NCI-H446 (cell line): ENCODE measurements around the gene RAB6C.
"Not testable (repeated sequence)": the region's sequence is repeated elsewhere in the genome, so short reads cannot be mapped to it uniquely, and the experiment has no call there.

Source experiments
- DNase-seq, 2 experiments: peaks; one replicate each; lab custom pipeline; 2025; lab: John Stamatoyannopoulos, UW

The RAB6C gene

GRCh38 chr2:129996657-129997237 lies 17.3 kb downstream of the RAB6C start:
- not testable (repeated sequence) for DNase-seq

DNA sequence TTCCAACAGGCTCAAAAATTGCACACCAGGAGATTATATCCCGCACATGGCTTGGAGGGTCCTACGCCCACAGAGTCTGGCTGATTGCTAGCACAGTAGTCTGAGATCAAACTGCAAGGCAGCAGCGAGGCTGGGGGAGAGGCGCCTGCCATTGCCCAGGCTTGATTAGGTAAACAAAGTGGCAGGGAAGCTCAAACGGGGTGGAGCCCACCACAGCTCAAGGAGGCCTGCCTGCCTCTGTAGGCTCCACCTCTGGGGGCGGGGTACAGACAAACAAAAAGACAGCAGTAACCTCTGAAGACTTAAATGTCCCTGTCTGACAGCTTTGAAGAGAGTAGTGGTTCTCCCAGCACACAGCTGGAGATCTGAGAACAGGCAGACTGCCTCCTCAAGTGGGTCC lies 19.3 kb downstream of the RAB6C start:
- not testable (repeated sequence) for DNase-seq

- DNase-seq = not testable (repeated sequence)
These were observed 26.4 kb downstream of the RAB6C start for GRCh38 chr2:130005862-130006261.

GRCh38 chr2:130016701-130017100 lies 37.2 kb downstream of the RAB6C start:
- DNase-seq = not testable (repeated sequence)

DNA sequence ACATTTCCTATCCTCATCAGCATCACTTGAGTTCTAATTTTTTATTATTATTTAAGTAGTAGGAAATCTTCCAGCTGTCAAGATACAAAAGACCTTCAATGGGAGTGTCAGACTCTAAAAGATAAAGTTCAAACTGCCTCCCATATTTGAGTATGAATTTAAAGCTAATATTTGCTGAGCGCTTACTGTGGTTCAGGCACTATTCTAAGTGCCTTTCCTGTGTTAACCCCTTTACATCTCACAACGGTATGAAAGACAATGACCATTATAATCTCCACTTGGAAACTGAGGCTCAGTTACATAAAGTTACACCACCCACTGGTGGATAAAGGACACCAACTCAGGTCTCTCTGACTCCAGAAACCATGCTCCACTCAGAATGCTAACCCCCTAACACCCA lies 39.9 kb downstream of the RAB6C start:
- DNase-seq = no peak

GRCh38 chr2:130020069-130020468 lies 40.6 kb downstream of the RAB6C start:
- DNase-seq = not testable (repeated sequence)

GRCh38 chr2:130025931-130026330 lies 46.5 kb downstream of the RAB6C start:
- peak in 1 of 2 experiments; percentile 5 for DNase-seq
